NB4 (cell line): Measurements from ENCODE around the gene MTMR4.
"Not testable (repeated sequence)": the region's sequence is repeated elsewhere in the genome, so short reads cannot be mapped to it uniquely, and the experiment has no call there.

ENCODE experiments used
- CTCF ChIP-seq: IDR thresholded peaks from one replicate; pipeline ENCODE4 v1.5.1; 2012; ENCODE audit warnings: low read depth, low read length
- MAX ChIP-seq: IDR thresholded peaks from 2 replicates; pipeline ENCODE4 v1.6.1; 2011; ENCODE audit warnings: low read depth, low read length
- POLR2A ChIP-seq: IDR thresholded peaks from 2 replicates; pipeline ENCODE4 v1.6.1; 2011; ENCODE audit warnings: mild to moderate bottlenecking; ENCODE audit not compliant: insufficient read length; ENCODE audit errors: extremely low read depth

GRCh38 chr17:58555109-58555508 lies 40.7 kb upstream of the MTMR4 start:
- TF ChIP-seq CTCF, POLR2A, MAX: not testable (repeated sequence)
